T-helper 2 cell treated with Interferon-gamma antibody and Interleukin-4, amounts not matched to agents 5 μg/mL and 100 μg/mL, for 36 hours (primary cell): ENCODE data around the gene LDLRAD3.
"Not testable (repeated sequence)": the region's sequence is repeated elsewhere in the genome, so short reads cannot be mapped to it uniquely, and the experiment has no call there.

Source experiments
- DNase-seq: peaks from one replicate; pipeline ENCODE4 v3.0.0; 2021; ENCODE audit warnings: low spot score
- H3K27ac Mint-ChIP-seq: one replicate; pipeline ENCODE4 v1.8.0; 2021; ENCODE audit warnings: mild to moderate bottlenecking, mixed read lengths
- H3K27me3 Mint-ChIP-seq: one replicate; pipeline ENCODE4 v1.8.0; 2021; ENCODE audit warnings: low read depth, mixed read lengths
- H3K36me3 Mint-ChIP-seq: one replicate; pipeline ENCODE4 v1.8.0; 2021; ENCODE audit warnings: low read depth, mixed read lengths
- H3K4me1 Mint-ChIP-seq: one replicate; pipeline ENCODE4 v1.8.0; 2021; ENCODE audit warnings: low read depth, mixed read lengths
- H3K4me3 Mint-ChIP-seq: one replicate; pipeline ENCODE4 v1.8.0; 2022; ENCODE audit warnings: mild to moderate bottlenecking, moderate library complexity, mixed read lengths
- H3K9me3 Mint-ChIP-seq: one replicate; pipeline ENCODE4 v1.8.0; 2021; ENCODE audit warnings: mixed read lengths

LDLRAD3 gene

GRCh38 chr11:36002196-36002595 lies 58.3 kb downstream of the LDLRAD3 start:
- H3K4me1 Mint-ChIP-seq: no peaks in the 10 kb centered on the region
- H3K9me3 Mint-ChIP-seq: peaks cover 10% of the 10 kb centered on the region
- H3K36me3 Mint-ChIP-seq: no peaks in the 10 kb centered on the region
- H3K27ac Mint-ChIP-seq: no peak overlapping the region
- H3K4me3 Mint-ChIP-seq: no peak overlapping the region
- no peak for DNase-seq
- H3K27me3 Mint-ChIP-seq: no peaks in the 10 kb centered on the region

- no peak overlapping the region for H3K27ac Mint-ChIP-seq
Measured at GRCh38 chr11:36002796-36003195, 58.9 kb downstream of the LDLRAD3 start.

GRCh38 chr11:36006556-36006955 lies 62.7 kb downstream of the LDLRAD3 start:
- Mint-ChIP-seq H3K36me3 (no peaks in the 10 kb centered on the region), H3K9me3 (peaks cover 10% of the 10 kb centered on the region)
- no peak for DNase-seq

More at GRCh38 chr11:36002796-36003195, 58.9 kb downstream of the LDLRAD3 start:
- no peak for DNase-seq
- Mint-ChIP-seq H3K27me3 (no peaks in the 10 kb centered on the region), H3K9me3 (peaks cover 10% of the 10 kb centered on the region), H3K4me1 (no peaks in the 10 kb centered on the region), H3K4me3 (no peak overlapping the region), H3K36me3 (no peaks in the 10 kb centered on the region)

GRCh38 chr11:36007127-36007655 lies 63.3 kb downstream of the LDLRAD3 start:
- H3K36me3 Mint-ChIP-seq: no peaks in the 10 kb centered on the region
- H3K27me3 Mint-ChIP-seq: peaks cover 3% of the 10 kb centered on the region
- H3K27ac Mint-ChIP-seq: no peak overlapping the region
- no peak overlapping the region for H3K4me3 Mint-ChIP-seq
- no peak for DNase-seq
- H3K4me1 Mint-ChIP-seq: no peaks in the 10 kb centered on the region
- peaks cover 10% of the 10 kb centered on the region for H3K9me3 Mint-ChIP-seq

More at GRCh38 chr11:36006556-36006955, 62.7 kb downstream of the LDLRAD3 start:
- Mint-ChIP-seq H3K27ac (no peak overlapping the region), H3K4me1 (no peaks in the 10 kb centered on the region), H3K4me3 (no peak overlapping the region), H3K27me3 (peaks cover 3% of the 10 kb centered on the region)

GRCh38 chr11:36008584-36008983 lies 64.7 kb downstream of the LDLRAD3 start:
- H3K4me3 Mint-ChIP-seq: no peak overlapping the region
- H3K27ac Mint-ChIP-seq: no peak overlapping the region
- peaks cover 5% of the 10 kb centered on the region for H3K27me3 Mint-ChIP-seq
- no peaks in the 10 kb centered on the region for H3K4me1 Mint-ChIP-seq
- H3K36me3 Mint-ChIP-seq: no peaks in the 10 kb centered on the region
- no peak for DNase-seq
- peaks cover 9% of the 10 kb centered on the region for H3K9me3 Mint-ChIP-seq

- H3K4me3 Mint-ChIP-seq: no peak overlapping the region
Measured at GRCh38 chr11:36009473-36009872, 65.6 kb downstream of the LDLRAD3 start.

GRCh38 chr11:36010010-36010740 lies 66.3 kb downstream of the LDLRAD3 start:
- Mint-ChIP-seq H3K27ac (no peak overlapping the region), H3K4me1 (no peaks in the 10 kb centered on the region), H3K9me3 (peaks cover 5% of the 10 kb centered on the region), H3K27me3 (peaks cover 5% of the 10 kb centered on the region), H3K36me3 (no peaks in the 10 kb centered on the region), H3K4me3 (no peak overlapping the region)
- no peak for DNase-seq

More at GRCh38 chr11:36009473-36009872, 65.6 kb downstream of the LDLRAD3 start:
- Mint-ChIP-seq H3K36me3 (no peaks in the 10 kb centered on the region), H3K4me1 (no peaks in the 10 kb centered on the region), H3K9me3 (peaks cover 7% of the 10 kb centered on the region), H3K27me3 (peaks cover 5% of the 10 kb centered on the region), H3K27ac (no peak overlapping the region)
- no peak for DNase-seq

- DNase-seq: no peak
- H3K27me3 Mint-ChIP-seq: peaks cover 5% of the 10 kb centered on the region
- H3K9me3 Mint-ChIP-seq: no peaks in the 10 kb centered on the region
- H3K27ac Mint-ChIP-seq: no peak overlapping the region
- no peaks in the 10 kb centered on the region for H3K4me1 Mint-ChIP-seq
- no peak overlapping the region for H3K4me3 Mint-ChIP-seq
- no peaks in the 10 kb centered on the region for H3K36me3 Mint-ChIP-seq
Measured at GRCh38 chr11:36011574-36011973, 67.7 kb downstream of the LDLRAD3 start.

GRCh38 chr11:36012455-36012854 lies 68.6 kb downstream of the LDLRAD3 start:
- Mint-ChIP-seq H3K9me3 (no peaks in the 10 kb centered on the region), H3K4me3 (no peak overlapping the region), H3K27me3 (peaks cover 5% of the 10 kb centered on the region), H3K4me1 (no peaks in the 10 kb centered on the region), H3K27ac (no peak overlapping the region), H3K36me3 (no peaks in the 10 kb centered on the region)
- no peak for DNase-seq

GRCh38 chr11:36012979-36013378 lies 69.1 kb downstream of the LDLRAD3 start:
- Mint-ChIP-seq H3K36me3 (no peaks in the 10 kb centered on the region), H3K4me1 (no peaks in the 10 kb centered on the region), H3K27me3 (peaks cover 5% of the 10 kb centered on the region), H3K4me3 (no peak overlapping the region), H3K9me3 (no peaks in the 10 kb centered on the region), H3K27ac (no peak overlapping the region)
- no peak for DNase-seq

GRCh38 chr11:36013446-36013845 lies 69.6 kb downstream of the LDLRAD3 start:
- not testable (repeated sequence) for H3K27me3 Mint-ChIP-seq, H3K4me3 Mint-ChIP-seq, DNase-seq, H3K4me1 Mint-ChIP-seq, H3K9me3 Mint-ChIP-seq, H3K36me3 Mint-ChIP-seq, H3K27ac Mint-ChIP-seq

- Mint-ChIP-seq H3K9me3 (no peaks in the 10 kb centered on the region), H3K36me3 (no peaks in the 10 kb centered on the region), H3K4me3 (no peak overlapping the region), H3K27me3 (peaks cover 7% of the 10 kb centered on the region), H3K4me1 (no peaks in the 10 kb centered on the region), H3K27ac (no peak overlapping the region)
- DNase-seq: no peak
Measured at GRCh38 chr11:36013950-36014897, 70.4 kb downstream of the LDLRAD3 start.

GRCh38 chr11:36014898-36015665 lies 71.2 kb downstream of the LDLRAD3 start:
- Mint-ChIP-seq H3K36me3 (no peaks in the 10 kb centered on the region), H3K4me1 (no peaks in the 10 kb centered on the region), H3K27me3 (peaks cover 4% of the 10 kb centered on the region), H3K9me3 (no peaks in the 10 kb centered on the region), H3K27ac (no peak overlapping the region), H3K4me3 (no peak overlapping the region)
- DNase-seq: no peak
